ENCODE data around the gene SDK1.

DNA sequence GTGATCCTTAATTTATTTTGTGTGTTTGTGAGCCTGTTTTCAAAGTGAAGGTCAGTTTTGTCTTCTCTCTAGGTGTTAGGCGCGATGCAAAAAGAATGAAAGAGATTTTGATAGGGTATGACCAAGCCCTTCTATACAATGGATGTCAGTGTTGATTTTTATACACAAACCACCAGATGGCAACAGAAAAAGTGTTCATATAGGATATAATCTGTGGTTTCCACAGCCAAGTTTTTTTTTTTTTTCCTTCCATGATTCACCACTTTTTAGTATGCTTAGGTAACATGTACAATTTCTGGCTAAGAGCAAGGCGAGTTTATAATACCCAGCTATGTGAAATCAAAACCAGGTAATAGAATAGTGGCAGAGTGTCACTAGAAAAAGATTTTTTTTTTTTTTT is 8.1 kb downstream of the SDK1 start:
- TF ChIP-seq CTCF (IDR thresholded peaks at IDR 0.05) (no peak), POLR2A (IDR thresholded peaks at IDR 0.05) (no peak)
